ENCODE results near the gene GPR162.

GPR162 gene

GRCh38 chr12:6821591-6822425 lies at the start of gene GPR162:
TSS of gene GPR162 (plus strand) at chr12:6821821. CDS start at chr12:6823899, 2,078 bp downstream.
- in situ Hi-C loops (cut with HindIII; ENCODE audit: low sequenced_read_pairs), result no loop called here

GRCh38 chr12:6772331-6772695 lies 49.3 kb upstream of the GPR162 start, which contains the start of gene LAG3:
TSS of gene LAG3 (plus strand) at chr12:6772520. CDS start at chr12:6772853, 333 bp downstream.
- in situ Hi-C loops (cut with HindIII; ENCODE audit: low sequenced_read_pairs), result no loop called here

GRCh38 chr12:6772726-6773589 lies 48.7 kb upstream of the GPR162 start:
- in situ Hi-C loops (cut with HindIII; ENCODE audit: low sequenced_read_pairs), result no loop called here

GRCh38 chr12:6773590-6774351 lies 47.9 kb upstream of the GPR162 start:
- in situ Hi-C loops (cut with HindIII; ENCODE audit: low sequenced_read_pairs), result no loop called here

GRCh38 chr12:6774499-6775062 lies 47.0 kb upstream of the GPR162 start:
- in situ Hi-C loops (cut with HindIII; ENCODE audit: low sequenced_read_pairs), result no loop called here

GRCh38 chr12:6775185-6776174 lies 46.1 kb upstream of the GPR162 start:
- in situ Hi-C loops (cut with HindIII; ENCODE audit: low sequenced_read_pairs), result no loop called here

GRCh38 chr12:6777386-6777785 lies 44.2 kb upstream of the GPR162 start:
- in situ Hi-C loops (cut with HindIII; ENCODE audit: low sequenced_read_pairs), result no loop called here

GRCh38 chr12:6778217-6778573 lies 43.4 kb upstream of the GPR162 start:
- in situ Hi-C loops (cut with HindIII; ENCODE audit: low sequenced_read_pairs), result no loop called here

GRCh38 chr12:6778574-6779550 lies 42.8 kb upstream of the GPR162 start:
- in situ Hi-C loops (cut with HindIII; ENCODE audit: low sequenced_read_pairs), result no loop called here

- in situ Hi-C loops (cut with HindIII; ENCODE audit: low sequenced_read_pairs), result no loop called here
Observed at GRCh38 chr12:6779708-6780432, 41.8 kb upstream of the GPR162 start.

GRCh38 chr12:6780573-6780972 lies 41.0 kb upstream of the GPR162 start:
- in situ Hi-C loops (cut with HindIII; ENCODE audit: low sequenced_read_pairs), result no loop called here

- in situ Hi-C loops (cut with HindIII; ENCODE audit: low sequenced_read_pairs), result no loop called here
Observed at GRCh38 chr12:6782119-6782518, 39.5 kb upstream of the GPR162 start.

GRCh38 chr12:6782850-6783566 lies 38.6 kb upstream of the GPR162 start:
- in situ Hi-C loops (cut with HindIII; ENCODE audit: low sequenced_read_pairs), result no loop called here

GRCh38 chr12:6783828-6784227 lies 37.8 kb upstream of the GPR162 start:
- in situ Hi-C loops (cut with HindIII; ENCODE audit: low sequenced_read_pairs), result no loop called here

GRCh38 chr12:6784296-6784695 lies 37.3 kb upstream of the GPR162 start:
- in situ Hi-C loops (cut with HindIII; ENCODE audit: low sequenced_read_pairs), result no loop called here

- in situ Hi-C loops (cut with HindIII; ENCODE audit: low sequenced_read_pairs), result no loop called here
Observed at GRCh38 chr12:6784761-6785160, 36.9 kb upstream of the GPR162 start.

GRCh38 chr12:6786416-6787094 lies 35.1 kb upstream of the GPR162 start:
- in situ Hi-C loops (cut with HindIII; ENCODE audit: low sequenced_read_pairs), result no loop called here
